ENCODE measurements around the gene SLC10A6.

Gene SLC10A6

DNA sequence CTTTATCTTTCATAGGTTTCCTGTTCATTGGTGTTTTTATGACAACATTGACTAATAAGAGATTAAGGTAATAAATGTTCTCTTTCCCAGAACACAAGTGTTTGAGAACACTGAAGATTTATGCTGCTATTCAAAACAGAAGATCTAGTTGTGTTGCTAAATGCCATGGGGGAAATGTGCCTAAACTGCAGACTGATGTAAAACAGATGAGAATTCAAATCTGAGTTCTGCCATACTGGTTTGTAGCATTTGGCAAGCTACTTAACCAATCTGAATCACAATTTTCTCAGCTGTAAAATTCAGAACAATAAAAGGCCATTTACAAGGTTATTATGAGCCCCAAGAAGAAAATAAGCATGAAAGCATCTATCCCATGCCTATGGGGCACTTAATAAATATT, 2.3 kb downstream of the SLC10A6 start:
- Histone ChIP-seq H3K79me2 (ENCODE audit: control insufficient read depth, insufficient read depth, low read length) (no peaks in the 10 kb centered on the region), H3K23ac (ENCODE audit: low read length) (no peak overlapping the region), H3K27me3 (ENCODE audit: insufficient read depth, low read length, poor library complexity) (no peaks in the 10 kb centered on the region), H2BK15ac (replicated peaks; ENCODE audit: low read depth) (no peak overlapping the region), H3K4me1 (ENCODE audit: control insufficient read depth, low read depth, low read length) (peaks cover 2% of the 10 kb centered on the region), H3K27ac (ENCODE audit: low read depth, low read length) (no peak overlapping the region), H4K5ac (ENCODE audit: low read length) (no peak overlapping the region), H3K18ac (ENCODE audit: low read length) (no peak overlapping the region), H2BK120ac (ENCODE audit: low read depth, low read length) (no peak overlapping the region), H2AK5ac (ENCODE audit: low read length) (no peak overlapping the region), H3K56ac (ENCODE audit: low read length) (no peak overlapping the region), H3K36me3 (ENCODE audit: control insufficient read depth, insufficient read depth, low read length) (no peaks in the 10 kb centered on the region), H4K8ac (ENCODE audit: low read depth, low read length) (no peak overlapping the region), H3K9ac (ENCODE audit: low read length) (no peak overlapping the region), H3K4me3 (ENCODE audit: low read length) (no peak overlapping the region), H3K4me2 (ENCODE audit: low read length) (no peak overlapping the region), H2BK5ac (ENCODE audit: low read length) (no peak overlapping the region), H3K4ac (ENCODE audit: low read depth, low read length) (no peak overlapping the region), H3K79me1 (ENCODE audit: low read length) (no peaks in the 10 kb centered on the region)
- no peak for DNase-seq

DNA sequence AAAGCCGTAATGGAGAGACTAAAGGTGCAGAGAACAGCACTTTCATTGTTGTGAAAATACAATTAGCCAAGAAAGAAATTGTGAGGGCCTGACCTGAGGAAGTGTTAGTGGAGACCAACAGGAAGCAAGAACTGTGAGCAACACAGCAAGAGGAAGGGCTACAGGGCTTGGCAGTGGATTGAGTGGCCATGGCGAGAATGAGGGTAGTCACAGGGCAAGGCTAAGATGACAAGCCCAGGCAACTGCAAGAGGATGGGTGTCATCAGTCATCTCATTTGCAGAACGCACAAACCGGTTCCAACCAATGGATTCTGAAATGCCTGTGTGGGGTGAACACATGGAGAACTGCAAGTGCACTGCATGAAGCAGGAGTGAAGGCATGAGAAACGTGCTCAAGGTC, 3.6 kb downstream of the SLC10A6 start:
- DNase-seq, result no peak
- H3K36me3 ChIP-seq (ENCODE audit: control insufficient read depth, insufficient read depth, low read length), result no peaks in the 10 kb centered on the region
- no peak overlapping the region for H2BK15ac ChIP-seq (replicated peaks; ENCODE audit: low read depth)
- H3K9ac ChIP-seq (ENCODE audit: low read length), result no peak overlapping the region
- H3K4me1 ChIP-seq (ENCODE audit: control insufficient read depth, low read depth, low read length), result peaks cover 2% of the 10 kb centered on the region
- H3K23ac ChIP-seq (ENCODE audit: low read length), result no peak overlapping the region
- no peak overlapping the region for H3K4me3 ChIP-seq (ENCODE audit: low read length)
- no peaks in the 10 kb centered on the region for H3K79me1 ChIP-seq (ENCODE audit: low read length)
- H4K5ac ChIP-seq (ENCODE audit: low read length), result no peak overlapping the region
- H3K79me2 ChIP-seq (ENCODE audit: control insufficient read depth, insufficient read depth, low read length), result no peaks in the 10 kb centered on the region
- H3K4ac ChIP-seq (ENCODE audit: low read depth, low read length), result no peak overlapping the region
- no peak overlapping the region for H3K4me2 ChIP-seq (ENCODE audit: low read length)
- no peak overlapping the region for H4K8ac ChIP-seq (ENCODE audit: low read depth, low read length)
- H3K27me3 ChIP-seq (ENCODE audit: insufficient read depth, low read length, poor library complexity), result no peaks in the 10 kb centered on the region
- H3K56ac ChIP-seq (ENCODE audit: low read length), result no peak overlapping the region
- no CpG with 5 or more reads among the region's 5 CpGs for WGBS (ENCODE audit: extremely low coverage, insufficient coverage, low lambda C conversion rate)
- H2BK5ac ChIP-seq (ENCODE audit: low read length), result no peak overlapping the region
- H3K27ac ChIP-seq (ENCODE audit: low read depth, low read length), result no peak overlapping the region
- H3K18ac ChIP-seq (ENCODE audit: low read length), result no peak overlapping the region
- H2BK120ac ChIP-seq (ENCODE audit: low read depth, low read length), result no peak overlapping the region
- H2AK5ac ChIP-seq (ENCODE audit: low read length), result no peak overlapping the region

DNA sequence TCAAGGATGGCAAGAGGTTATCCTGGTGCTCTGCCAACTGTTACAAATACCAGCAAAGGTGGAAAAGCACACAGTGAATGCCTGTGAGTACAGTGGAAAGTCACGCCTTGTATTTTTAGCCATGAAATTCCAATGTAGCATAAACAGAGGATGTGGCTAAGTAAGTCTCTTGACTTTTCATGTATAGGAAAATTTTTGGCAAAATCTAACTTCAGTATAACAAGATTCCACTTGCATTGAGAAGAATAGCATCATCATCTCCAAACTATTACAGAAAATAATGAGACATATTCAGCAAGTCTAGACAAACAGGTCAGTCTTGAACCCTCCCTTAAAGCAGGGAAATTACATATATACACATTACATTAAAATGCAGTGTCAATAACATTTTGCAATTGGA, 7.9 kb downstream of the SLC10A6 start:
- H4K5ac ChIP-seq (ENCODE audit: low read length), result no peak overlapping the region
- no peaks in the 10 kb centered on the region for H3K4me1 ChIP-seq (ENCODE audit: control insufficient read depth, low read depth, low read length)
- no peak overlapping the region for H3K4me3 ChIP-seq (ENCODE audit: low read length)
- H4K8ac ChIP-seq (ENCODE audit: low read depth, low read length), result no peak overlapping the region
- no peak overlapping the region for H2AK5ac ChIP-seq (ENCODE audit: low read length)
- H3K9ac ChIP-seq (ENCODE audit: low read length), result no peak overlapping the region
- no peak overlapping the region for H2BK5ac ChIP-seq (ENCODE audit: low read length)
- no peak overlapping the region for H3K18ac ChIP-seq (ENCODE audit: low read length)
- WGBS (ENCODE audit: extremely low coverage, insufficient coverage, low lambda C conversion rate), result no CpG with 5 or more reads among the region's 1 CpG
- no peak overlapping the region for H3K4ac ChIP-seq (ENCODE audit: low read depth, low read length)
- no peak overlapping the region for H3K56ac ChIP-seq (ENCODE audit: low read length)
- H3K27ac ChIP-seq (ENCODE audit: low read depth, low read length), result no peak overlapping the region
- no peak for DNase-seq
- H3K4me2 ChIP-seq (ENCODE audit: low read length), result no peak overlapping the region
- H3K27me3 ChIP-seq (ENCODE audit: insufficient read depth, low read length, poor library complexity), result no peaks in the 10 kb centered on the region
- H2BK120ac ChIP-seq (ENCODE audit: low read depth, low read length), result no peak overlapping the region
- H3K23ac ChIP-seq (ENCODE audit: low read length), result no peak overlapping the region
- H2BK15ac ChIP-seq (replicated peaks; ENCODE audit: low read depth), result no peak overlapping the region
- H3K36me3 ChIP-seq (ENCODE audit: control insufficient read depth, insufficient read depth, low read length), result no peaks in the 10 kb centered on the region
- H3K79me2 ChIP-seq (ENCODE audit: control insufficient read depth, insufficient read depth, low read length), result no peaks in the 10 kb centered on the region
- no peaks in the 10 kb centered on the region for H3K79me1 ChIP-seq (ENCODE audit: low read length)

DNA sequence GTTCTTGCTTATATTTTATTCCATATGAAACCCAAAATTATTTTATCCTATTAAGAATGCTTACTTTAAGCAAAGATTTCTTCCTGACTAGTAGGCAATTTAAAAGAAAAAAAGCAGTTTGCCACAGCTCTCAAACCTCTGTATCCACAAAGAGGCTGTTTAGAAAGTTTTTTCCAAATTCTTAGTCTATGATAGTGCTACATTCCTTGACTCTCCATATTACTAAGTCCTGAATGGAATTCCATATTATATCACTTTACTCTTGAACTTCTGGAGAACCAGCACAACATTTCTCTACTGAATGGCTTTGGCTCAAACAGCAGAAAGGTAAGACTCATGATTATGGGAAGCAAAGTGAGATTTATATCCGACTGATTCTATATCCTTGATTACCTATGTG, 8.3 kb downstream of the SLC10A6 start:
- H3K56ac ChIP-seq (ENCODE audit: low read length), result no peak overlapping the region
- no peaks in the 10 kb centered on the region for H3K36me3 ChIP-seq (ENCODE audit: control insufficient read depth, insufficient read depth, low read length)
- no peaks in the 10 kb centered on the region for H3K79me1 ChIP-seq (ENCODE audit: low read length)
- no peak for DNase-seq
- H3K23ac ChIP-seq (ENCODE audit: low read length), result no peak overlapping the region
- H3K4me1 ChIP-seq (ENCODE audit: control insufficient read depth, low read depth, low read length), result no peaks in the 10 kb centered on the region
- no peak overlapping the region for H4K8ac ChIP-seq (ENCODE audit: low read depth, low read length)
- WGBS (ENCODE audit: extremely low coverage, insufficient coverage, low lambda C conversion rate), result no CpG with 5 or more reads among the region's 1 CpG
- no peak overlapping the region for H3K4me3 ChIP-seq (ENCODE audit: low read length)
- no peak overlapping the region for H2AK5ac ChIP-seq (ENCODE audit: low read length)
- H4K5ac ChIP-seq (ENCODE audit: low read length), result no peak overlapping the region
- no peak overlapping the region for H3K4me2 ChIP-seq (ENCODE audit: low read length)
- H2BK15ac ChIP-seq (replicated peaks; ENCODE audit: low read depth), result no peak overlapping the region
- no peaks in the 10 kb centered on the region for H3K79me2 ChIP-seq (ENCODE audit: control insufficient read depth, insufficient read depth, low read length)
- no peak overlapping the region for H3K27ac ChIP-seq (ENCODE audit: low read depth, low read length)
- H3K27me3 ChIP-seq (ENCODE audit: insufficient read depth, low read length, poor library complexity), result no peaks in the 10 kb centered on the region
- H2BK5ac ChIP-seq (ENCODE audit: low read length), result no peak overlapping the region
- H3K4ac ChIP-seq (ENCODE audit: low read depth, low read length), result no peak overlapping the region
- no peak overlapping the region for H2BK120ac ChIP-seq (ENCODE audit: low read depth, low read length)
- no peak overlapping the region for H3K18ac ChIP-seq (ENCODE audit: low read length)
- no peak overlapping the region for H3K9ac ChIP-seq (ENCODE audit: low read length)

DNA sequence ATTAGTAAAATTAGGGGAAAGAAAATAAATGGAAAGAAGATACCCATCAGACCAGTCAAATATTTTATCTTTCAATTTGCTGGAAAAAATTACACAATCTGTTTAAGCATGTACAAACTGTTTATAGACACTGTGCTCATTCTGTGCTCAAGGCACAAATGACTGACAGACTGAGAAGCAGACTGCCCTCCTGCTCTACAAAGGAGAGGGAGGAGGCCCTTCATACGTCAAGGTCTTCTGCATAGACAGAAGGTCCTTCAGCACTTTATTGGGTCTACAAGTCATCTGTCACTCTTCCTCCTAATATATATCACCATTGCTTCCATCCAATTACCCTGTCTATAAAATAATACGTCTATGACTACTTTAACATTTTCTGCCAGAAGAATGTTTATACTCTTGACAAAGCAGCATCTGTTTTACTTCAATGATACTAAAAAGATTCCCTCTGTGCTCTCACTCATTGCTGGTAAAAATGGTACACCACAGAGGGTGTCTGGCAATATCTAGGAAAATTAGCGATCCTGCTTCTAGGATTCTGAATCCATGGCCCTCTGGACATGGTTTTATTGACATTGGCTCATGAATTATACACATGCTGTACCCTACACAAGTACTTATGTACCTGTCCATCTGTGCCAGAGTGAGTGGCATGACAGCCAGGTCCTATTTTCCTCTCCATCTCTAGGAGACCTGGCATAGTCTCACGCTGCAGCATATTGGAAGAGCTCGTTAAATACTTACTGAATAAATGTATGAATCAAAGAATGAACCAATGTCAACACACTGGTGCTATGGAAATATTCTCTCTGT, 11.3 kb downstream of the SLC10A6 start:
- Histone ChIP-seq H3K4me2 (ENCODE audit: low read length) (no peak overlapping the region), H2BK120ac (ENCODE audit: low read depth, low read length) (no peak overlapping the region), H3K4ac (ENCODE audit: low read depth, low read length) (no peak overlapping the region), H4K8ac (ENCODE audit: low read depth, low read length) (no peak overlapping the region), H3K27me3 (ENCODE audit: insufficient read depth, low read length, poor library complexity) (no peaks in the 10 kb centered on the region), H3K18ac (ENCODE audit: low read length) (no peak overlapping the region), H3K4me1 (ENCODE audit: control insufficient read depth, low read depth, low read length) (no peaks in the 10 kb centered on the region), H2AK5ac (ENCODE audit: low read length) (no peak overlapping the region), H3K36me3 (ENCODE audit: control insufficient read depth, insufficient read depth, low read length) (no peaks in the 10 kb centered on the region), H3K23ac (ENCODE audit: low read length) (no peak overlapping the region), H4K5ac (ENCODE audit: low read length) (no peak overlapping the region), H3K79me1 (ENCODE audit: low read length) (no peaks in the 10 kb centered on the region), H3K56ac (ENCODE audit: low read length) (no peak overlapping the region), H3K27ac (ENCODE audit: low read depth, low read length) (no peak overlapping the region), H3K4me3 (ENCODE audit: low read length) (no peak overlapping the region), H3K9ac (ENCODE audit: low read length) (no peak overlapping the region), H2BK5ac (ENCODE audit: low read length) (no peak overlapping the region), H3K79me2 (ENCODE audit: control insufficient read depth, insufficient read depth, low read length) (no peaks in the 10 kb centered on the region), H2BK15ac (replicated peaks; ENCODE audit: low read depth) (no peak overlapping the region)
- DNase-seq, result no peak
- no CpG with 5 or more reads among the region's 5 CpGs for WGBS (ENCODE audit: extremely low coverage, insufficient coverage, low lambda C conversion rate)

DNA sequence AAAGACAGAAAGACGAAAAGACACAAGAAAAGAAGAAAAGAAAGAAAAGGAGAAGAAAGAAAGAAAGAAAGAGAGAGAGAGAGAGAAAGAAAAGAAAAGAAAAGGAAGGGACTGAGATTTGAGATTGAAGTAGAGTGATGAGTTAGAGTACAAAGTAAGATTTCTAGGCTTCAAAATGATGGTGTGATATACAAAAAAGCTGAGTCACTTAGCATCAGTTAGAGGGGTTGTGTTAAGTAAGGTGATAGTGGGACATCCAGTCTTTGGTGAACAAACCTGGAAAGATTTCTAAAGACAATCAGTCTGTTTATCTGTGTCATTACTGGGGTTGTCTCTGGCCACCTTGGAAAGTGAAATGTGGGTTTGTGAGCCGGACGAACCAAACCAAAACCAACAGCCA, 13.5 kb downstream of the SLC10A6 start:
- Histone ChIP-seq H3K18ac (ENCODE audit: low read length) (no peak overlapping the region), H3K27me3 (ENCODE audit: insufficient read depth, low read length, poor library complexity) (no peaks in the 10 kb centered on the region), H3K23ac (ENCODE audit: low read length) (no peak overlapping the region), H3K79me2 (ENCODE audit: control insufficient read depth, insufficient read depth, low read length) (no peaks in the 10 kb centered on the region), H2BK5ac (ENCODE audit: low read length) (no peak overlapping the region), H3K36me3 (ENCODE audit: control insufficient read depth, insufficient read depth, low read length) (no peaks in the 10 kb centered on the region), H3K9ac (ENCODE audit: low read length) (no peak overlapping the region), H3K79me1 (ENCODE audit: low read length) (no peaks in the 10 kb centered on the region), H3K56ac (ENCODE audit: low read length) (no peak overlapping the region), H2BK15ac (replicated peaks; ENCODE audit: low read depth) (no peak overlapping the region), H4K8ac (ENCODE audit: low read depth, low read length) (no peak overlapping the region), H3K27ac (ENCODE audit: low read depth, low read length) (no peak overlapping the region), H3K4me2 (ENCODE audit: low read length) (no peak overlapping the region), H3K4ac (ENCODE audit: low read depth, low read length) (no peak overlapping the region), H3K4me1 (ENCODE audit: control insufficient read depth, low read depth, low read length) (no peaks in the 10 kb centered on the region), H4K5ac (ENCODE audit: low read length) (no peak overlapping the region), H2BK120ac (ENCODE audit: low read depth, low read length) (no peak overlapping the region), H3K4me3 (ENCODE audit: low read length) (no peak overlapping the region), H2AK5ac (ENCODE audit: low read length) (no peak overlapping the region)
- no CpG with 5 or more reads among the region's 3 CpGs for WGBS (ENCODE audit: extremely low coverage, insufficient coverage, low lambda C conversion rate)
- DNase-seq, result no peak
